HG03378 (cell line): ENCODE results near the gene PRDM2.

Source experiments
- ATAC-seq: cut with Tn5 transposase; IDR thresholded peaks from one replicate; pipeline ENCODE4 v1.9.1; 2021; ENCODE audit warnings: mild to moderate bottlenecking, moderate library complexity; ENCODE audit not compliant: unreplicated experiment

PRDM2 gene

DNA sequence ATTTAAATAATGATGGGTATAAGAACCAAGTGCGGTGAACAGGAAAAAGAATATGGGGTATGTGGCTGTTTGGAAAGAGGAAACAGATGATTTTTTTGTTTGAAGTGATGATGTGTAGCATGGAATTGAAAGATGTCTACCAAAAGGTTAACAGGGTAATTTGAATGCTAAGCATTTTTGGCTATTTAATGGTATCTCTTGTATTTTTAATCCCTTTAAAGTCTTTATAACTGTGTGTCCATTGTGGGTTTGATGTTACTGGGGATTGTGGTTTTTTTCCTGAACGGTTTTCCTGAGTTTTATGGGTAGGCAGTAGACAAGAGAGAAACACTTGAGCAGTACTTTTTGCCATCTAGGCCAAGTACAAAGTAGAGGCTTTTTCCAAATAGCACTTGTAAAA lies 63.2 kb downstream of the PRDM2 start:
- no peak for ATAC-seq

GRCh38 chr1:13763991-13764390 lies 64.0 kb downstream of the PRDM2 start:
- ATAC-seq, result no peak

DNA sequence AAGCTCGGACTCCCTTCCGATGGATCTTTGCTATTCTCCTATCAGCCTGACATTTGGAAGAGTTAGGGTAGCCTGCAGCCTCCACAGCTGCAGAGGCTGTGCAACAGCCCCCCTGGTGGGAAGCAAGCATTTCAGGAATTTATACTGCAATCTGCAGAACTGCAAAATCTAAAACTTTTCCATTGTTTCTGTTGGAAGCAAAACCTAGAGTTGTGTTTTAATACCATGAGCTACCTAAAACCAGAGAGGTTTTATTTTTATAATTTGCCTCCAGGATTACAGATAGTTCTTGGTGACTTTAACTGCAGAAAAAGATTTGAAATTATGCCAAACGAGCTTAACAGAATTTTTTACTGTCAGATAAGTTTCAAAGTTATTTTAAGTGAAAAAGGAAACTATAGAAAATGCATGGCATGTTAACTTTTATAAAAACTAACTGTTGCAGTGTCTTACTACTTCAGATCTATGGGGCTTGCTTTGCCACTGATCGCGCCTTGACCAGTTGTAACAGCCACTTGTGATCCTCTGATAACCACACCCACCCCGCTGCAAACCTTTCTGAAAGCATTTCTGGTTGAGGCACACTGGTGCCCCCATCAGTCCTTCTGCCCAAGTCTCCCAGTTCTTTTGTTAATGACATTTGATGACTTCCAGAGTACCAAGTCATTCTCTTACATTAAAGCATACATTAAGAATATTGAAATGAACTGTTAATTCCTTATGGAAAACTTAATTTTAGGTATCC lies 64.8 kb downstream of the PRDM2 start:
- ATAC-seq, result no peak

DNA sequence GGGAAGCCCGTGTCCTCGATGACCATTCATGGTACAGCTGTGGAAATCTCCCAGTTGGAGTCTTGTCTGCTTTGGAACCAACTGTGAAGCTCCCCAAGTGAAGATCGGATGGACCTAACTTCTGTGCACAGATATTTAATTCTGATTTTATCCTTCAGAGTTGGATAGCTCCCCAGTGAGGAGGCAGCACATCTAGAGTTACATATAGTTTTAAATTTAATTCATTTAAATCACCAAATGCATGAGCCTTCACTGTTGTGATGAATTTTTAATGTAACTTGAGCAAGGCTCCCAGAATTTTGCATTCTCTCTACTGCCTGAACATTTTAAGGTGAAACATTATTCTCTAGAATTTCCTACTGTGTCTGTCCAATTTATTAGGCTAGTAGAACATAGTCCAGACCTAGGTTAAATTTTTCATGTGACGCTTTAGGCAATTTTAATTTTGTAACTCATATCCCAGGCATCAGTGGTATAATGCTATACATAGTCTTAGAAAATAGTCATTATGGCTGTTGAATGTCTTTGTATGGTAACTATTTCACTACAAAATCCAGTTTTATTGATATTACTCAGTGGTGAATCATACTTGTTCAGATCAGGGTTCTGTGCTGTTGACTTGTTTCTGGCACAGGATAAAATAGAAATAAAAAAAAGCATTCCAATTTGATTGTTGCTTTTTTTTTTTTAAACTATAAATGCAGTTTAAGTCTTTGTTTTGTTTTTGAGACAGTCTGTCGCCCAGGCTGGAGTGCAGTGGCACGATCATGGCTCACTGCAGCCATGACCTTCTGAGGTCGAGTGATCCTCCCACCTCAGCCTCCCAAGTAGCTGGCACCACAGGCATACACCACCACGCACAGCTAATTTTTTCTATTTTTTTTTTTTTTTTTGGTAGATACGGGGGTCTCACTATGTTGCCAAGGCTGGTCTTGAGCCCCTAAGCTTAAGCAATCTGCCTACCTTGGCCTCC lies 66.9 kb downstream of the PRDM2 start:
- no peak for ATAC-seq

DNA sequence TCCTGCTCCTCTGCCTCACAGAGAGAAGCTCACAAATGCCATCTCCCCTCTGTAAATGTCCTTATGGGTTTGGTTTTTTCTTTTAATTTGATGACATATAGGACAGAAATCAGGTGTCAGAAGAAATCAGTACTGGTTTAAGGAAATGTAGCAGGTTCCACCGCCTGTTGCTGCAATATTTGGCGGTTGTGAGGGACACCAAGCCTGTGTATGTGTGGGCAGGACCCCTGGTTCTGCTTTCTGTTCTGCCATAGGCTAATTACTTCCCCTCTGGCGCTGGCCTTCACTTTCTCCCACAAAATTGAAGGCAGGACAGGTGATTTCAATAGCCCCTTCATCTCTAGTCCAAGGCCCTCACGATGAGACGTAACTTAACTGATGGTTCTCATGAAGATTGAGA lies 69.2 kb downstream of the PRDM2 start:
- no peak for ATAC-seq

GRCh38 chr1:13769830-13770229 lies 69.8 kb downstream of the PRDM2 start:
- no peak for ATAC-seq

DNA sequence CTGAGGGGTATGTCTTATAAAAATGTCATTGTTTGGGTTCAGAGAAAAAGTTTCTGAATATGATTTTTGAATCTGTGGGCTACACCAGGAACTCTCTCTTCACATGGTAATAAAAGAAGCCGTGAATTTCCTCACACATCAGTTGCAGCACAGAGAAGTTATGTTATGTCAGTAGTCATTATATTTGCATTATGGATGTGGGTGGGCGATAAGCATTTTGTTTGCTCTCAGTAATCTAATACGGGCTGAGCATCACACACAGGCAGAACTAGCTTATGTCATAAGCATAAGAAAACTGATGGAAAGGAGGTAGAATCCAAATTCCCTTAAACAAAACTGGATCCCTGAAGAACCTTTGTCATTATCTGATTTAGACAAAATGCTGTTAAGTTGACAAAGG lies 70.8 kb downstream of the PRDM2 start:
- no peak for ATAC-seq

DNA sequence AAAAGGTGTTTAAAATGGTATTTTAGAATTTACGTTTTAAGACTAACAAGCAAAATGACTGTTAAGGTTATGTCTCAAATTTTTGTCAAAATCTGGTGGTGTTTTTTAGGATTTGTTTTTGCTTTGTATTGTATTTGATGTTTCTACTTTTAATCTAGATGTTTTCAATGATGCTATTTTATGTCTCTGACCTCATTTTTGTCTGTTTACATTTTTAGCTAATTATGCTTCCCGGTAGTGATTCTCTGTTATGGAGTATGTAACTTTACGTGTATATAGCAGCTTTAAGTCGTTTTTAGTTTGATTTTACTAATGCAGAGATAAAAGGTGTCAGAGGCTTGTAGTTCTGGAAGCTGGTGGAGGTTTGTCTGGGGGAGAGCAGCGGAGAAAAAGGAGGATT lies 71.8 kb downstream of the PRDM2 start:
- ATAC-seq, result no peak

DNA sequence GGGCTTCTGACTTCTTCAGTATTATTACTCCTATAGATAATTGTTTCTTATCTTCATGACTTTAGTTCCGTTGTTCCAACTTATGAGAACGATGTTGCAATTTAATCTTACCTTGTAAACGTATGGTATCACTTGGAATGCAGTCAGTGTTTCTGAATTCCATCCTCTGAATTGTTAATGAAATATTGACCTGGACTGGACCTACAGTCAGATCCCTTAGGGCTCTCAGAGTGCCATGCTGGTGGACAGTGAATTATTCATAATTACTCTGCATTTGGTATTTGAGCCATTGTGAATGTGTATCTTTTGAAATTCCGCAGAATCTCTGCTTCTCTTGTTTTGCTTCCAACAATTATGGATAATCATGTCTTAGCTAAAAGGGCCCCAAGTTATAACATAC lies 72.3 kb downstream of the PRDM2 start:
- no peak for ATAC-seq

GRCh38 chr1:13774121-13774520 lies 74.1 kb downstream of the PRDM2 start:
- no peak for ATAC-seq

GRCh38 chr1:13775459-13775858 lies 75.5 kb downstream of the PRDM2 start:
- ATAC-seq, result no peak

DNA sequence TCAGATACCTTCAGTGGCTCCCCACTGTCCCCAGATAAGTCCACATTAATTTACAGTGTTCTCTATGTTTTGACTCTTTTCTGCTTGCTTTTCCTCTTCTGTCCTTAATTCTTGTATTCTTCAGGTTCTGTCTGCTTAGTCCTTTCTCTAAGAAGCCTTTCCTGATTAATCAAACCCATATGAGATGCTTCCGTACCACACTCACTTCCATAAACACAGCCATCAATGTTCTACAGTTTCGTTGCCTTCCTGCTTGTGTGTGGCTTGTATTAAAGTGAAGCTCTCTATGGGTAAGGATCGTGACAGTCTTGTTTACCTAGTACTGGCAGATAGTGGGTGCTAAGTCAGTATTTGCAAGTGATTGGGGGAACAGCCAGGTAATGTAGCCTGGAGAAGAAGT lies 75.9 kb downstream of the PRDM2 start:
- ATAC-seq, result no peak

- no peak for ATAC-seq
Measured at GRCh38 chr1:13778431-13778830, 78.4 kb downstream of the PRDM2 start.

- ATAC-seq, result no peak
Measured at GRCh38 chr1:13779930-13780329, 79.9 kb downstream of the PRDM2 start.

DNA sequence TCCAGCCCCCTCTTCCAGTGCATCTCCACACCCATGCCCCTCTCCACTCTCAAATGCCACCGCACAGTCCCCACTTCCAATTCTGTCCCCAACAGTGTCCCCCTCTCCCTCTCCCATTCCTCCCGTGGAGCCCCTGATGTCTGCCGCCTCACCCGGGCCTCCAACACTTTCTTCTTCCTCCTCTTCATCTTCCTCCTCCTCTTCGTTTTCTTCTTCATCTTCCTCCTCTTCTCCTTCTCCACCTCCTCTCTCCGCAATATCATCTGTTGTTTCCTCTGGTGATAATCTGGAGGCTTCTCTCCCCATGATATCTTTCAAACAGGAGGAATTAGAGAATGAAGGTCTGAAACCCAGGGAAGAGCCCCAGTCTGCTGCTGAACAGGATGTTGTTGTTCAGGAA lies 80.8 kb downstream of the PRDM2 start:
- no peak for ATAC-seq

DNA sequence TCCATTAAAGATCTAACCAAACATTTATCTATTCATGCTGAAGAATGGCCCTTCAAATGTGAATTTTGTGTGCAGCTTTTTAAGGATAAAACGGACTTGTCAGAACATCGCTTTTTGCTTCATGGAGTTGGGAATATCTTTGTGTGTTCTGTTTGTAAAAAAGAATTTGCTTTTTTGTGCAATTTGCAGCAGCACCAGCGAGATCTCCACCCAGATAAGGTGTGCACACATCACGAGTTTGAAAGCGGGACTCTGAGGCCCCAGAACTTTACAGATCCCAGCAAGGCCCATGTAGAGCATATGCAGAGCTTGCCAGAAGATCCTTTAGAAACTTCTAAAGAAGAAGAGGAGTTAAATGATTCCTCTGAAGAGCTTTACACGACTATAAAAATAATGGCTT lies 81.2 kb downstream of the PRDM2 start:
- ATAC-seq, result no peak

DNA sequence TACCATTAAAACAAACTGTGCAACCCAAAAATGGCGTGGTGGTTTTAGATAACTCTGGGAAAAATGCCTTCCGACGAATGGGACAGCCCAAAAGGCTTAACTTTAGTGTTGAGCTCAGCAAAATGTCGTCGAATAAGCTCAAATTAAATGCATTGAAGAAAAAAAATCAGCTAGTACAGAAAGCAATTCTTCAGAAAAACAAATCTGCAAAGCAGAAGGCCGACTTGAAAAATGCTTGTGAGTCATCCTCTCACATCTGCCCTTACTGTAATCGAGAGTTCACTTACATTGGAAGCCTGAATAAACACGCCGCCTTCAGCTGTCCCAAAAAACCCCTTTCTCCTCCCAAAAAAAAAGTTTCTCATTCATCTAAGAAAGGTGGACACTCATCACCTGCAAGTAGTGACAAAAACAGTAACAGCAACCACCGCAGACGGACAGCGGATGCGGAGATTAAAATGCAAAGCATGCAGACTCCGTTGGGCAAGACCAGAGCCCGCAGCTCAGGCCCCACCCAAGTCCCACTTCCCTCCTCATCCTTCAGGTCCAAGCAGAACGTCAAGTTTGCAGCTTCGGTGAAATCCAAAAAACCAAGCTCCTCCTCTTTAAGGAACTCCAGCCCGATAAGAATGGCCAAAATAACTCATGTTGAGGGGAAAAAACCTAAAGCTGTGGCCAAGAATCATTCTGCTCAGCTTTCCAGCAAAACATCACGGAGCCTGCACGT lies 82.1 kb downstream of the PRDM2 start:
- ATAC-seq, result no peak

DNA sequence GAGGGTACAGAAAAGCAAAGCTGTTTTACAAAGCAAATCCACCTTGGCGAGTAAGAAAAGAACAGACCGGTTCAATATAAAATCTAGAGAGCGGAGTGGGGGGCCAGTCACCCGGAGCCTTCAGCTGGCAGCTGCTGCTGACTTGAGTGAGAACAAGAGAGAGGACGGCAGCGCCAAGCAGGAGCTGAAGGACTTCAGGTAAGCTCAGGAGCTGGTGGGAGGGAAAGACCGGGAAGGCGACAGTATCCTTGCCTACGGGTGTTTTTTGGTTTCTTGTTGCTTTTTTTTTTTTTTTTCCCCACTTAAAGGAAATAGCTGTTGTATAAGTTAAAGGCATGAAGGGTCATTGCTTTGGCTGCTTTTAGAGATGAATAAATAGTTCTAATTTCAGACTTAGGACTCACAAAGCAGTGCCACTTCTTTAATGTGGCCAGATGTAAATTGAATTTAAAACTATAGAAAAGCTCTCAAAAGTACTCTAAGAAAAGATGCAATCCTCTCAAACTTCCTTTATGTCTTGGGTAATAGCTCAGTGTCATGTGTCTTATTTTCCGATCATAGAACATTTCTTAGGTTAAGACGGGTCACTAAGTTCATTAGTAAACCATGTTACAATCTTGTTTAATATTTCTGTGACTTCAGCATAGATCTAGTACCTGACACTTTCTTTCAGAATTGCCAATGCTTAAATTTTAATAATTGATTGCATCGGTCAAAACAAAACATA lies 82.8 kb downstream of the PRDM2 start:
- no peak for ATAC-seq

GRCh38 chr1:13783551-13783950 lies 83.6 kb downstream of the PRDM2 start:
- no peak for ATAC-seq

- no peak for ATAC-seq
Measured at GRCh38 chr1:13784971-13785370, 85.0 kb downstream of the PRDM2 start.

DNA sequence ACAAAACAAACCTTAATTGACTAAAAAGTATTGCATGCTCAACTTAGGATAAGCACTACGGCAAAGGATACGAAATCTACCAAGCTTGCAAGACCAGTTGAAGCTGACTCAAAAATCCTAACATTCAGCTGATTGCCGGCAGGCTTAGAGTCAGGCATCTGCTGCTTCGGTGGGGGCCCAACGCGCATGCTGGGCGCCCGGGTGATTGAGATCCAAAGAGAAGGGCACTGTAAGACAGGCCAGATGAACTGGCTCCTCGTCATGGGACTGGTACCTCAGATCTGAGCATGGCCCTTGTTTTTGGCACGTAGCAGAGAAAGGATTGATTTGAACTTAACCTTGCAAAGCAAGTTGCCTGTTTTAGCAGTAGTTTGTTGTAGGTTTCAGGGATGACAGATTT lies 86.6 kb downstream of the PRDM2 start:
- no peak for ATAC-seq
